ENCODE data around the gene KITLG. TPM values are rescaled to one million over a fixed set of nuclear protein-coding genes. Genes with fewer than 3 reads are reported as not detected.

The KITLG gene
- total RNA-seq, 2 experiments from 2014 or later: not detected

- Histone ChIP-seq H4K20me1 (ENCODE audit: insufficient read depth, low read length) (no peaks in the 10 kb centered on the region), H2AFZ (ENCODE audit: low read length) (no peak overlapping the region), H3K4me1 (ENCODE audit: insufficient read depth, low read length, poor library complexity, severe bottlenecking) (no peaks in the 10 kb centered on the region), H3K9me2 (ENCODE audit: insufficient read depth, low read length) (no peaks in the 10 kb centered on the region), H3K79me2 (ENCODE audit: insufficient read depth, low read depth, low read length) (no peaks in the 10 kb centered on the region), H3K36me3 (ENCODE audit: insufficient read depth, low read length) (no peaks in the 10 kb centered on the region), H3K4me3 (ENCODE audit: low read depth, low read length, poor library complexity, severe bottlenecking) (no peak overlapping the region), H3K27ac (ENCODE audit: low read depth, low read length, poor library complexity, severe bottlenecking) (no peak overlapping the region), H3K9me3 (ENCODE audit: low read length) (no peaks in the 10 kb centered on the region), H3K4me2 (ENCODE audit: low read length) (no peak overlapping the region)
- ChIA-PET POLR2A (no interaction called here), CTCF (ENCODE audit: unreplicated experiment) (no interaction called here)
- BruUV-seq (replicated peaks): no TSS peak
- intact Hi-C loops (cut with micrococcal nuclease; ENCODE audit: unreplicated experiment): no loop called here
- no peak for TF ChIP-seq EZH2phosphoT487 (IDR thresholded peaks at IDR 0.05; ENCODE audit: borderline replicate concordance, low read depth, low read length)
- TF ChIP-seq CTCF (conservative IDR thresholded peaks at IDR 0.05; ENCODE audit: low read length): no peak
- DNase-seq (ENCODE audit: low spot score): no peak
Observed at GRCh38 chr12:88559199-88559598, 21.1 kb downstream of the KITLG start.

- POLR2A ChIA-PET: interaction anchor here (1.4 kb wide), 1 partner anchor 8 kb away, joined by 3 read pairs; no protein-coding TSS in a partner anchor
- H4K20me1 ChIP-seq (ENCODE audit: insufficient read depth, low read length): no peaks in the 10 kb centered on the region
- no peak for TF ChIP-seq EZH2phosphoT487 (IDR thresholded peaks at IDR 0.05; ENCODE audit: borderline replicate concordance, low read depth, low read length)
- TF ChIP-seq CTCF (conservative IDR thresholded peaks at IDR 0.05; ENCODE audit: low read length): no peak
- H3K36me3 ChIP-seq (ENCODE audit: insufficient read depth, low read length): no peaks in the 10 kb centered on the region
- no peaks in the 10 kb centered on the region for H3K4me1 ChIP-seq (ENCODE audit: insufficient read depth, low read length, poor library complexity, severe bottlenecking)
- CTCF ChIA-PET (ENCODE audit: unreplicated experiment): no interaction called here
- intact Hi-C loops (cut with micrococcal nuclease; ENCODE audit: unreplicated experiment): no loop called here
- no peak for DNase-seq (ENCODE audit: low spot score)
- no peak overlapping the region for H2AFZ ChIP-seq (ENCODE audit: low read length)
- no peaks in the 10 kb centered on the region for H3K79me2 ChIP-seq (ENCODE audit: insufficient read depth, low read depth, low read length)
- H3K27ac ChIP-seq (ENCODE audit: low read depth, low read length, poor library complexity, severe bottlenecking): no peak overlapping the region
- BruUV-seq (replicated peaks): no TSS peak
- H3K4me2 ChIP-seq (ENCODE audit: low read length): no peak overlapping the region
- no peaks in the 10 kb centered on the region for H3K9me2 ChIP-seq (ENCODE audit: insufficient read depth, low read length)
- H3K9me3 ChIP-seq (ENCODE audit: low read length): no peaks in the 10 kb centered on the region
- no peak overlapping the region for H3K4me3 ChIP-seq (ENCODE audit: low read depth, low read length, poor library complexity, severe bottlenecking)
Observed at GRCh38 chr12:88558340-88558867, 21.9 kb downstream of the KITLG start.

- TF ChIP-seq CTCF (conservative IDR thresholded peaks at IDR 0.05; ENCODE audit: low read length) (no peak), EZH2phosphoT487 (IDR thresholded peaks at IDR 0.05; ENCODE audit: borderline replicate concordance, low read depth, low read length) (no peak)
- no peak for DNase-seq (ENCODE audit: low spot score)
- H4K20me1 ChIP-seq (ENCODE audit: insufficient read depth, low read length): no peaks in the 10 kb centered on the region
- no peaks in the 10 kb centered on the region for H3K36me3 ChIP-seq (ENCODE audit: insufficient read depth, low read length)
- ChIA-PET CTCF (ENCODE audit: unreplicated experiment) (no interaction called here), POLR2A (interaction anchor here (0.6 to 0.7 kb wide), 4 partner anchors 9 to 622 kb away, joined by 3 to 5 read pairs (median 3); no protein-coding TSS in a partner anchor)
- H2AFZ ChIP-seq (ENCODE audit: low read length): no peak overlapping the region
- H3K79me2 ChIP-seq (ENCODE audit: insufficient read depth, low read depth, low read length): no peaks in the 10 kb centered on the region
- intact Hi-C loops (cut with micrococcal nuclease; ENCODE audit: unreplicated experiment): no loop called here
- no peak overlapping the region for H3K27ac ChIP-seq (ENCODE audit: low read depth, low read length, poor library complexity, severe bottlenecking)
- H3K4me1 ChIP-seq (ENCODE audit: insufficient read depth, low read length, poor library complexity, severe bottlenecking): no peaks in the 10 kb centered on the region
- no TSS peak for BruUV-seq (replicated peaks)
- no peak overlapping the region for H3K4me2 ChIP-seq (ENCODE audit: low read length)
- H3K9me3 ChIP-seq (ENCODE audit: low read length): no peaks in the 10 kb centered on the region
- no peak overlapping the region for H3K4me3 ChIP-seq (ENCODE audit: low read depth, low read length, poor library complexity, severe bottlenecking)
- H3K9me2 ChIP-seq (ENCODE audit: insufficient read depth, low read length): no peaks in the 10 kb centered on the region
Observed at GRCh38 chr12:88556213-88556774, 24.0 kb downstream of the KITLG start.

All from OCI-LY7 (cell line).